AG04450 (cell line): ENCODE measurements around the gene NEK11. TPM values are rescaled to one million over a fixed set of nuclear protein-coding genes. Genes with fewer than 3 reads are reported as not detected.

ENCODE experiments used
- CTCF ChIA-PET: fragments of 300-600, 350-600 bp; formaldehyde crosslinking; extraction: SDS; loops from one replicate; lab custom pipeline; 2022; ENCODE audit warnings: antibody characterized with exemption, inconsistent platforms; lab: Charles Lee
- POLR2A ChIA-PET: fragments of 350-600 bp; formaldehyde crosslinking; extraction: SDS; loops from one replicate; lab custom pipeline; 2021; ENCODE audit warnings: antibody characterized with exemption, inconsistent platforms; lab: Yijun Ruan, JAX
- DNase-seq: peaks from one replicate; pipeline ENCODE4 v3.0.0-alpha.2; 2011; ENCODE audit warnings: low read depth, low spot score
- H3K27ac ChIP-seq: one replicate; pipeline ENCODE4 v1.5.1; 2012; ENCODE audit warnings: low read depth, low read length, control low read depth
- H3K27me3 ChIP-seq: one replicate; pipeline ENCODE4 v1.6.0; 2012; ENCODE audit warnings: low read length; ENCODE audit not compliant: control insufficient read depth, insufficient read depth
- H3K4me3 ChIP-seq: 2 replicates; pipeline ENCODE4 v1.5.1; 2011; ENCODE audit warnings: mild to moderate bottlenecking, low read depth, low read length, control low read depth
- H3K9me3 ChIP-seq: 2 replicates; pipeline ENCODE4 v1.5.1; 2012; ENCODE audit warnings: low read length; ENCODE audit not compliant: control insufficient read depth, insufficient read depth
- polyA plus RNA-seq: library from polyadenylated mRNA; depleted of rRNA; stranded (reverse); fragments of >200 nt; gene quantifications from 2 replicates; pipeline ENCODE4 v1.2.3, GENCODE V29; 2011
- TF ChIP-seq, protein P1 (sequence below): IDR thresholded peaks from 2 replicates; pipeline ENCODE4 v1.5.1; 2011; ENCODE audit warnings: low read depth, low read length, control low read depth, inconsistent platforms

Gene NEK11
- polyA plus RNA-seq, 1 experiment, result 4.0 TPM

DNA sequence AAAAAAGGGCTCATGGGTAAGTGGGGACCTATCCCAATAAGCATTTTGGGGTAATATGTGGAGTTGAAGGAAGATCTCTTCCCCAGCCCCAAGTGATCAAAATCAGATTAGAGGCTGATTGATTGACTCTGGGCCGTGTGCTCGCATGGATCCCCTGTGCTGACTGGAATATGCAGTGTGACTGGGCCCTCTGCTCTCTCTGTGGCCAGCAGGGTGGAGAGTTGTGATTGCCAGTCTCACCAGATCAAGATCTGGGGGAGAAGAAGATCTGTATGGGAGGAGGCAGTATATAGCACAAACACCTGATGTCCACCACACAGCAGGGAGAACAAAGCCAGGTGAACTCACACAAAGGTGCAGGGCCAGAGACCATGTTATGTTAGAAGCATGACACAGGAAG lies 363.7 kb downstream of the NEK11 start:
- no peak for DNase-seq
- CTCF ChIA-PET, result interaction anchor here (0.6 kb wide), 1 partner anchor 8 kb away, joined by 3 read pairs; no protein-coding TSS in a partner anchor
- Histone ChIP-seq H3K4me3 (no peak overlapping the region), H3K9me3 (no peaks in the 10 kb centered on the region), H3K27me3 (no peaks in the 10 kb centered on the region), H3K27ac (no peak overlapping the region)
- POLR2A ChIA-PET, result no interaction called here
- TF ChIP-seq, protein P1, sequence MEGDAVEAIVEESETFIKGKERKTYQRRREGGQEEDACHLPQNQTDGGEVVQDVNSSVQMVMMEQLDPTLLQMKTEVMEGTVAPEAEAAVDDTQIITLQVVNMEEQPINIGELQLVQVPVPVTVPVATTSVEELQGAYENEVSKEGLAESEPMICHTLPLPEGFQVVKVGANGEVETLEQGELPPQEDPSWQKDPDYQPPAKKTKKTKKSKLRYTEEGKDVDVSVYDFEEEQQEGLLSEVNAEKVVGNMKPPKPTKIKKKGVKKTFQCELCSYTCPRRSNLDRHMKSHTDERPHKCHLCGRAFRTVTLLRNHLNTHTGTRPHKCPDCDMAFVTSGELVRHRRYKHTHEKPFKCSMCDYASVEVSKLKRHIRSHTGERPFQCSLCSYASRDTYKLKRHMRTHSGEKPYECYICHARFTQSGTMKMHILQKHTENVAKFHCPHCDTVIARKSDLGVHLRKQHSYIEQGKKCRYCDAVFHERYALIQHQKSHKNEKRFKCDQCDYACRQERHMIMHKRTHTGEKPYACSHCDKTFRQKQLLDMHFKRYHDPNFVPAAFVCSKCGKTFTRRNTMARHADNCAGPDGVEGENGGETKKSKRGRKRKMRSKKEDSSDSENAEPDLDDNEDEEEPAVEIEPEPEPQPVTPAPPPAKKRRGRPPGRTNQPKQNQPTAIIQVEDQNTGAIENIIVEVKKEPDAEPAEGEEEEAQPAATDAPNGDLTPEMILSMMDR, result no peak

DNA sequence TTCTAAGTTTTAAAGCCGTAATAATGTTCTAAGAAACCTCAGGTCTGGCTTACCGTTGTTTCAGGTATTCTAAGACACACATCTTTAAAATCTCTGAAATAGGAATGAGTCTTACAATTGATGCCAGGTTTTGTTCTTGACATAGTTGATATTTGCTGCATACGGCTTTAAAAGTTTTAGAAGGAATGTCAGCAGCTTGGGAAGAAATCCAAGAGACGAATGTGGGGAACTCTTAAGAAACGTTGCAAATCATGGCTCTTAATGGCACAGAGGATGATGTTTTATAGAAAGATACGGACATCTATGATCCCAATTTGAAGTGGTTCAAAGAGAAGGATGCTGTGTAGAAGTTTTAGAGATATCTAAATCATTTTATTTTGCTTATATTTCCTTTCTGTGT lies 366.4 kb downstream of the NEK11 start:
- Histone ChIP-seq H3K27me3 (no peaks in the 10 kb centered on the region), H3K27ac (no peak overlapping the region), H3K9me3 (no peaks in the 10 kb centered on the region), H3K4me3 (no peak overlapping the region)
- no peak for DNase-seq
- ChIA-PET CTCF (no interaction called here), POLR2A (interaction anchor here (1.0 kb wide), 1 partner anchor 12 kb away, joined by 3 read pairs; the partner anchor contains the start of gene NUDT16)
- TF ChIP-seq, protein P1, result no peak

DNA sequence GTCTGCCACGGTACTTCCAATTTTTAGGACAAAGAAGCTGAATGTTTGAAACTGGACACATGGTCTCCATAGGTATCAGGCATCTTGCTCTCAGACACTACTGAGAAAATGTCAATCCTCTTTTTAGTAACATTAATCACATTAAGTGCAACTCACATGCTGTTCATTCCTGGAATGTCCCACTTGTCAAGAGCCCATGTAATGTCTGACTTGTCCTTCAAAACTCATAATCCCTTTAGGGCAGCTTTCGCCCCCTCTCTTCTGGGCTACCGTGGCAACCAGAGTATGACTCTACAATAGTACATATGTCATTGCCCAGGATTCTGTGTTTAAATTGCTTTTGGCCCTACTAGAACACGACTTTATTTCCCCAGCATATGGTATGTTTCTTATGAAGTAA lies 367.2 kb downstream of the NEK11 start:
- DNase-seq, result no peak
- Histone ChIP-seq H3K27ac (no peak overlapping the region), H3K9me3 (no peaks in the 10 kb centered on the region), H3K4me3 (no peak overlapping the region), H3K27me3 (no peaks in the 10 kb centered on the region)
- ChIA-PET POLR2A (no interaction called here), CTCF (no interaction called here)
- TF ChIP-seq, protein P1, result no peak

GRCh38 chr3:131394400-131394799 lies 367.7 kb downstream of the NEK11 start:
- CTCF ChIA-PET, result no interaction called here

GRCh38 chr3:131396170-131396569 lies 369.5 kb downstream of the NEK11 start:
- Histone ChIP-seq H3K9me3 (no peaks in the 10 kb centered on the region), H3K27me3 (no peaks in the 10 kb centered on the region), H3K4me3 (no peak overlapping the region), H3K27ac (no peak overlapping the region)
- ChIA-PET POLR2A (no interaction called here), CTCF (no interaction called here)
- TF ChIP-seq, protein P1, result no peak
- no peak for DNase-seq

More at GRCh38 chr3:131394400-131394799, 367.7 kb downstream of the NEK11 start:
- no peaks in the 10 kb centered on the region for H3K9me3 ChIP-seq
- DNase-seq, result no peak
- H3K27ac ChIP-seq, result no peak overlapping the region
- POLR2A ChIA-PET, result no interaction called here
- no peaks in the 10 kb centered on the region for H3K27me3 ChIP-seq
- no peak overlapping the region for H3K4me3 ChIP-seq
- TF ChIP-seq, protein P1, result no peak
